Measurements from ENCODE around the gene GPR158. TPM values are rescaled to one million over a fixed set of nuclear protein-coding genes. Genes with fewer than 3 reads are reported as not detected.
A peak's percentile ranks its signal among the peaks of the same experiment; 100 is the strongest.

Gene GPR158
- total and polyA plus RNA-seq, 9 of the 15 experiments (the other 6 are each of a cell fraction or from before 2014, with no cell fraction given), result 4.0 to 7.6 (median 5.0) TPM

- Histone ChIP-seq H3K27me3 (ENCODE audit: control insufficient read depth in 2 of 2, insufficient read depth in 2 of 2, low read length in 2 of 2) (no peaks in the 10 kb centered on the region), H4K20me1 (replicated peaks; ENCODE audit: control insufficient read depth, insufficient read depth, low read length) (no peaks in the 10 kb centered on the region), H3K9me3 (replicated peaks; ENCODE audit: control insufficient read depth, insufficient read depth, low read depth, low read length) (no peaks in the 10 kb centered on the region), H3K9ac (ENCODE audit: insufficient read depth in 1 of 2, low read depth in 2 of 2, low read length in 2 of 2) (no peak overlapping the region), H3K79me2 (ENCODE audit: control insufficient read depth, insufficient read depth, low read length) (no peaks in the 10 kb centered on the region), H3K9me1 (ENCODE audit: control insufficient read depth, insufficient read depth, low read length) (peaks cover 4% of the 10 kb centered on the region), H3K4me3 (no peak overlapping the region), H3K27ac (ENCODE audit: extremely low read depth, low read depth, low read length) (no peak overlapping the region), H2AFZ (ENCODE audit: low read depth, low read length) (no peak overlapping the region), H3K4me2 (ENCODE audit: insufficient read depth, low read length) (no peak overlapping the region), H3K4me1 (replicated peaks in 1 of 2; ENCODE audit: control insufficient read depth in 2 of 2, insufficient read depth in 2 of 2, low read length in 2 of 2) (peaks cover 2 to 9% of the 10 kb centered on the region in 2 experiments; a peak in 4 of 5 replicates), H3K36me3 (ENCODE audit: control insufficient read depth, insufficient read depth, low read length) (no peaks in the 10 kb centered on the region)
- ChIA-PET POLR2A (no interaction called here), CTCF (ENCODE audit: low intra/inter-chr PET ratio) (no interaction called here)
- BruUV-seq (replicated peaks), result no TSS peak
- peak; percentile 15 for FAIRE-seq
- in situ Hi-C loops (cut with MboI) (no loop called here), intact Hi-C loops (cut with micrococcal nuclease) (no loop called here)
- no peak for TF ChIP-seq HMGN3 (IDR thresholded peaks at IDR 0.05; ENCODE audit: borderline replicate concordance, extremely low read depth, insufficient read length, low read depth, low read length)
- TF ChIP-seq POLR3G (IDR thresholded peaks at IDR 0.05; ENCODE audit: extremely low read depth, insufficient read length, insufficient replicate concordance), result no peak
- no peak for TF ChIP-seq ZNF274 (IDR thresholded peaks at IDR 0.05; ENCODE audit: borderline replicate concordance, low read depth, low read length)
- TF ChIP-seq SAFB (IDR thresholded peaks at IDR 0.05; ENCODE audit: borderline replicate concordance, low read depth, low read length), result no peak
- no peak for TF ChIP-seq ZNF217 (CRISPR knock-in tag; IDR thresholded peaks at IDR 0.05)
- no peak for TF ChIP-seq SNRNP70 (optimal IDR thresholded peaks at IDR 0.05; ENCODE audit: low read depth, low read length)
- TF ChIP-seq BCL6 (CRISPR knock-in tag; IDR thresholded peaks at IDR 0.05), result no peak
- no peak for TF ChIP-seq SNAPC5 (CRISPR knock-in tag; IDR thresholded peaks at IDR 0.05)
- no peak for TF ChIP-seq CHD4 (IDR thresholded peaks at IDR 0.05; ENCODE audit: insufficient read depth, insufficient replicate concordance, low read depth, low read length, poor library complexity, severe bottlenecking)
- TF ChIP-seq SRF (CRISPR knock-in tag; IDR thresholded peaks at IDR 0.05), result no peak
- TF ChIP-seq FOXA3 (CRISPR knock-in tag; conservative IDR thresholded peaks at IDR 0.05 in 1 of 2, IDR thresholded peaks at IDR 0.05 in 1 of 2), result no peak
- no peak for TF ChIP-seq GATAD2A (IDR thresholded peaks at IDR 0.05)
- TF ChIP-seq NR1H2 (CRISPR knock-in tag; IDR thresholded peaks at IDR 0.05), result no peak
- no peak for TF ChIP-seq CHCHD3 (CRISPR knock-in tag; IDR thresholded peaks at IDR 0.05)
- 40% methylated on average over 3 of the region's 3 CpGs for WGBS (ENCODE audit: insufficient coverage, low coverage, missing lambda C conversion rate)
- no peak for DNase-seq (ENCODE audit: extremely low read depth in 1 of 4, low spot score in 3 of 4)
- ATAC-seq, result no peak; the same call in 2 of the 3 replicates
Measured at GRCh38 chr10:25505466-25505865, 330.7 kb downstream of the GPR158 start.
